PC-3 (cell line): ENCODE results near the gene MAPRE3. TPM values are rescaled to one million over a fixed set of nuclear protein-coding genes. Genes with fewer than 3 reads are reported as not detected.

Experiments used
- ATAC-seq: fragments of 200-7000 bp; cut with Tn5 transposase; 2 replicates; pipeline ENCODE4 v1.9.1; 2020; ENCODE audit warnings: mild to moderate bottlenecking, moderate library complexity
- BruUV-seq: library from RNA; stranded (reverse); fragments of 400-500 nt; replicated peaks from 2 replicates; lab custom pipeline; 2021; lab: Mats Ljungman, UMichigan
- CTCF ChIA-PET: fragments of 300-600 bp; sonication (Branson Sonifier 250); formaldehyde crosslinking; loops from one replicate; lab custom pipeline; 2022; ENCODE audit warnings: antibody characterized with exemption; lab: Charles Lee
- POLR2A ChIA-PET: fragments of 300-600 bp; sonication (Branson Sonifier 250); formaldehyde crosslinking; loops from one replicate; lab custom pipeline; 2022; ENCODE audit warnings: antibody characterized with exemption; ENCODE audit not compliant: unreplicated experiment; lab: Charles Lee
- DNase-seq: peaks from one replicate; pipeline ENCODE4 v3.0.0-alpha.2; 2015
- H2AFZ ChIP-seq: fragments of 300-600 bp; sonication (generic); 2 replicates; pipeline ENCODE4 v1.6.0; 2016; ENCODE audit warnings: antibody characterized with exemption, low read length
- H3F3A ChIP-seq: fragments of 300-600 bp; sonication (generic); one replicate; pipeline ENCODE4 v1.6.0; 2017; ENCODE audit warnings: antibody characterized with exemption, low read length, control low read depth, mild to moderate bottlenecking; ENCODE audit not compliant: unreplicated experiment
- H3K27ac ChIP-seq: fragments of 300-600 bp; sonication (generic); 2 replicates; pipeline ENCODE4 v1.5.1; 2016; ENCODE audit warnings: mild to moderate bottlenecking, low read length
- H3K27me3 ChIP-seq: fragments of 300-600 bp; sonication (generic); 2 replicates; pipeline ENCODE4 v1.6.1; 2016; ENCODE audit warnings: low read length, mixed read lengths
- H3K36me3 ChIP-seq: fragments of 300-600 bp; sonication (generic); 2 replicates; pipeline ENCODE4 v1.6.1; 2016; ENCODE audit warnings: low read depth, mixed run types, low read length, mixed read lengths
- H3K4me1 ChIP-seq: fragments of 300-600 bp; sonication (generic); 2 replicates; pipeline ENCODE4 v1.5.1; 2016; ENCODE audit warnings: low read length; ENCODE audit not compliant: insufficient read depth
- H3K4me2 ChIP-seq: fragments of 300-600 bp; sonication (generic); 2 replicates; pipeline ENCODE4 v1.6.0; 2016; ENCODE audit warnings: low read length
- H3K4me3 ChIP-seq: fragments of 300-600 bp; sonication (generic); 2 replicates; pipeline ENCODE4 v1.5.1; 2016; ENCODE audit warnings: mild to moderate bottlenecking, low read length, mixed read lengths
- H3K79me2 ChIP-seq: fragments of 300-600 bp; sonication (generic); 2 replicates; pipeline ENCODE4 v1.6.1; 2017; ENCODE audit warnings: low read length, mixed read lengths
- H3K9ac ChIP-seq: fragments of 300-600 bp; sonication (generic); 2 replicates; pipeline ENCODE4 v1.6.0; 2016; ENCODE audit warnings: mild to moderate bottlenecking, low read length
- H3K9me2 ChIP-seq: fragments of 300-600 bp; sonication (generic); replicated peaks from 2 replicates; pipeline ENCODE4 v1.6.1; 2016; ENCODE audit warnings: mixed run types, low read length, mixed read lengths
- H3K9me3 ChIP-seq: fragments of 300-600 bp; sonication (generic); 2 replicates; pipeline ENCODE4 v1.6.1; 2016; ENCODE audit warnings: low read length, mixed read lengths
- H4K20me1 ChIP-seq: fragments of 300-600 bp; sonication (generic); 2 replicates; pipeline ENCODE4 v1.6.1; 2016; ENCODE audit warnings: low read length, mixed read lengths
- CTCF ChIP-seq: fragments of 300-600 bp; sonication (generic); conservative IDR thresholded peaks from 2 replicates; pipeline ENCODE4 v1.5.1; 2017; ENCODE audit warnings: antibody characterized with exemption, low read depth, mild to moderate bottlenecking, low read length
- EZH2 ChIP-seq: fragments of 300-600 bp; sonication (generic); IDR thresholded peaks from one replicate; pipeline ENCODE4 v1.6.1; 2017; ENCODE audit warnings: antibody characterized with exemption, mild to moderate bottlenecking, low read length; ENCODE audit not compliant: unreplicated experiment
- EZH2phosphoT487 ChIP-seq: fragments of 300-600 bp; sonication (generic); IDR thresholded peaks from 2 replicates; pipeline ENCODE4 v1.6.1; 2018; ENCODE audit warnings: mild to moderate bottlenecking, antibody characterized with exemption, low read length, borderline replicate concordance
- intact Hi-C: fragments of 100-400 bp; cut with micrococcal nuclease; formaldehyde crosslinking; loops from 2 replicates; pipeline ENCODE4 v1.9.0; 2023
- total RNA-seq: library from RNA; depleted of rRNA; stranded (reverse); fragments of >200 nt; gene quantifications from 2 replicates; pipeline ENCODE4 v1.2.3, GENCODE V29; 2014

MAPRE3 gene
- total RNA-seq, 1 experiment from 2014 or later: 11.9 TPM

DNA sequence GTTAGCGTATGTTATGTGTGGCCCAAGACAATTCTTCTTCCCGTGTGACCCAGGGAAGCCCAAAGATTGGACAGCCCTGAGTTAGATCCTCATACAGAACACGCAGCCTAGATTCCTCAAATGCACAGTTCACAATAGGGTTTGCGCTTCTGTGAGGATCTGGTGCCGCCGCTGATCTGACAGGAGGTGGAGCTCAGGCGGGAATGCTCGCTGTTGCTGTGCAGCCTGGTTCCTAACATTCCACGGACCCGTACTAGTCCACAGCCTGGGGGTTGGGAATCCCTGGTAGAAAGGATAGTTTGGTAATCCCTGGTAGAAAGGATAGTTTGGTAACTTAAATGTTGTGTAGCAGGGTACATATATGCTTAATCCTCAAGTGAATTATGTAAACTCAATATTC is 27.0 kb downstream of the MAPRE3 start:
- Histone ChIP-seq H3K27me3 (no peaks in the 10 kb centered on the region), H3F3A (no peaks in the 10 kb centered on the region), H3K9ac (no peak overlapping the region), H3K9me2 (no peaks in the 10 kb centered on the region), H3K27ac (no peak overlapping the region), H2AFZ (no peak overlapping the region), H4K20me1 (no peaks in the 10 kb centered on the region), H3K9me3 (no peaks in the 10 kb centered on the region), H3K4me3 (no peak overlapping the region), H3K36me3 (no peaks in the 10 kb centered on the region), H3K4me2 (no peak overlapping the region), H3K79me2 (no peaks in the 10 kb centered on the region), H3K4me1 (peaks cover 9% of the 10 kb centered on the region)
- DNase-seq (no peak), ATAC-seq (no peak)
- ChIA-PET POLR2A (interaction anchor here (0.9 kb wide), 1 partner anchor 10 kb away, joined by 3 read pairs; no protein-coding TSS in a partner anchor), CTCF (no interaction called here)
- intact Hi-C loops: no loop called here
- TF ChIP-seq EZH2: no peak
- TF ChIP-seq EZH2phosphoT487: no peak
- no peak for TF ChIP-seq CTCF
- BruUV-seq: no TSS peak

- no TSS peak for BruUV-seq
- no peak for ATAC-seq
- H3K27ac ChIP-seq: no peak overlapping the region
- intact Hi-C loops: no loop called here
- H3F3A ChIP-seq: no peaks in the 10 kb centered on the region
- TF ChIP-seq EZH2phosphoT487 (no peak), EZH2 (no peak), CTCF (no peak)
- no peaks in the 10 kb centered on the region for H3K27me3 ChIP-seq
- no peak for DNase-seq
- H3K36me3 ChIP-seq: no peaks in the 10 kb centered on the region
- H3K4me2 ChIP-seq: no peak overlapping the region
- no peaks in the 10 kb centered on the region for H3K9me3 ChIP-seq
- H3K4me3 ChIP-seq: no peak overlapping the region
- ChIA-PET POLR2A (interaction anchor here (0.9 kb wide), 1 partner anchor 9 kb away, joined by 3 read pairs; no protein-coding TSS in a partner anchor), CTCF (no interaction called here)
- H3K79me2 ChIP-seq: no peaks in the 10 kb centered on the region
- H2AFZ ChIP-seq: no peak overlapping the region
- H4K20me1 ChIP-seq: no peaks in the 10 kb centered on the region
- no peak overlapping the region for H3K9ac ChIP-seq
- no peaks in the 10 kb centered on the region for H3K9me2 ChIP-seq
- peaks cover 17% of the 10 kb centered on the region for H3K4me1 ChIP-seq
Measured at GRCh38 chr2:26998323-26998722, 27.9 kb downstream of the MAPRE3 start.

DNA sequence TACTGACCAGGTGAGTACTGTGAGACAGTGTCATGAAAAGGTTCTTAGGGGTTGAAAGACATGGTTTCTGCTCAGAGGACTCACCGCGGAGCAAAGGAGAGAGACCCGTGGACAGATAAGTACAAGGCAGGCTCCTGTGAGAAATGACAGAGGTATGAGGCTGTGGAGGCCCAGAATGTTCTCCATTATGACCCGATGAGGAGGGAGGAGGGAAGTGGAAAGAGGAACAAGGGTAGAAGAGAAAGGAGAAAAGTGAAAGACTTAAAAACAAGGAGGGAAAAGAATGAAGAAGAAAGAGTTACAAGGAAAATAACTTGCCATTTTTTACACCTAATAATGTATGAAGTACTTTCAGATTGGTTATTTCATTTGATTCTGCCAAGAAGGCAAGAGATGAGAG is 29.8 kb downstream of the MAPRE3 start:
- DNase-seq: no peak
- Histone ChIP-seq H3K4me2 (no peak overlapping the region), H3K4me1 (peaks cover 28% of the 10 kb centered on the region), H3F3A (no peaks in the 10 kb centered on the region), H3K36me3 (no peaks in the 10 kb centered on the region), H3K9me3 (no peaks in the 10 kb centered on the region), H3K9ac (no peak overlapping the region), H3K79me2 (no peaks in the 10 kb centered on the region), H2AFZ (no peak overlapping the region), H3K27ac (no peak overlapping the region), H3K4me3 (no peak overlapping the region), H3K9me2 (no peaks in the 10 kb centered on the region), H3K27me3 (no peaks in the 10 kb centered on the region), H4K20me1 (no peaks in the 10 kb centered on the region)
- intact Hi-C loops: no loop called here
- ChIA-PET CTCF (no interaction called here), POLR2A (no interaction called here)
- BruUV-seq: no TSS peak
- no peak for ATAC-seq
- TF ChIP-seq CTCF (no peak), EZH2 (no peak), EZH2phosphoT487 (no peak)
